Stimulated activated CD8-positive, alpha-beta memory T cell treated with anti-CD3 and anti-CD28 coated beads, Interleukin-2, amount 100 ng/mL, for 48 hours (primary cell): ENCODE data around the gene PDIA2.

ENCODE experiments used
- DNase-seq, 2 donors: peaks; one replicate each; pipeline ENCODE4 v3.0.0-alpha.2; 2020; ENCODE audit warnings: low read depth in 2 of 2

Gene PDIA2

GRCh38 chr16:280005-280460, 2.9 kb upstream of the PDIA2 start:
- no peak for DNase-seq

GRCh38 chr16:280552-280951, 2.4 kb upstream of the PDIA2 start, which contains the start of gene ARHGDIG:
Gene ARHGDIG, plus strand, starts transcription at chr16:280591. Its CDS starts 90 bp downstream, at chr16:280681.
- no peak for DNase-seq

- no peak for DNase-seq
Observed at GRCh38 chr16:280991-281659, 1.8 kb upstream of the PDIA2 start.

GRCh38 chr16:281660-282255, 1.2 kb upstream of the PDIA2 start:
- no peak for DNase-seq

- no peak for DNase-seq
Observed at GRCh38 chr16:282491-282890, 473 bp upstream of the PDIA2 start.

- no peak for DNase-seq
Observed at GRCh38 chr16:284204-285120, 1.5 kb downstream of the PDIA2 start.

GRCh38 chr16:285146-286055, 2.4 kb downstream of the PDIA2 start:
- DNase-seq: no peak

- DNase-seq: no peak
Observed at GRCh38 chr16:286491-287297, 3.7 kb downstream of the PDIA2 start.

GRCh38 chr16:287298-287811, 4.4 kb downstream of the PDIA2 start:
- no peak for DNase-seq

GRCh38 chr16:287981-288920, 5.3 kb downstream of the PDIA2 start:
- DNase-seq: no peak

- no peak for DNase-seq
Observed at GRCh38 chr16:289395-289997, 6.5 kb downstream of the PDIA2 start.

- no peak for DNase-seq
Observed at GRCh38 chr16:290015-290680, 7.2 kb downstream of the PDIA2 start.

- no peak for DNase-seq
Observed at GRCh38 chr16:290681-291405, 7.9 kb downstream of the PDIA2 start.

GRCh38 chr16:291539-291938, 8.6 kb downstream of the PDIA2 start:
- DNase-seq: no peak

- no peak for DNase-seq
Observed at GRCh38 chr16:293043-293775, 10.2 kb downstream of the PDIA2 start.

- DNase-seq: no peak
Observed at GRCh38 chr16:296276-296675, 13.3 kb downstream of the PDIA2 start.
